Peyer's patch (tissue), 4 donors: Measurements from ENCODE around the gene RAPGEF1.

Source experiments
- POLR2A ChIP-seq, 2 donors: fragments of 450-650 bp; IDR thresholded peaks; one replicate each; pipeline ENCODE4 v1.5.1; 2017; ENCODE audit warnings: antibody characterized with exemption in 2 of 2, mild to moderate bottlenecking in 2 of 2, moderate library complexity in 2 of 2
- TF ChIP-seq, protein P1 (sequence below), 6 experiments: fragments of 450-650 bp in 4 of 6; fragments of 200-600 bp in 2 of 6; sonication (generic) in 1 of 6; IDR thresholded peaks; one replicate each; pipeline ENCODE4 v1.5.1; 2017 to 2019; ENCODE audit warnings: antibody characterized with exemption in 6 of 6, mild to moderate bottlenecking in 3 of 6, moderate library complexity in 1 of 6

DNA sequence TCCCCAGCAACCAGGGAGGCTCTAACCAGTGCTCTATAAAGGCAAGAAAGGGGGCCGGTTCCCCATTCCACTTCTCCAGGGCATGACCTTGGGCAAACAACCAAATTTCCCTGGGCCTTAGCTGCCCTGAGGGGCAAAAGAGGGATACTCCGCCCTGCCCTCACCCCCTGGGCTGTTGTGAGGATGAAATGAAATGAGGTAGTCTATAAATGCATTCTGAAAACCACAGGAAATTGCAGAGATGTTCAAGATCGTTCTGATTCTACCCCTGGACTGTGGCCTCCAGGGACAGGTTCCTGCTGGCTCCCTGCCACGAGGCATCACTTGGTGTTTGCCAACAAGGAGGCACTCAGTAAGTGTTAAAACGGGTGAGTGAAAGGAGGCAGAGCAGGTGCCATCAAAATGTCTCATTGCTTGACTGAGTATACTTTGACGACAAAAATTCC lies 5.7 kb downstream of the RAPGEF1 start:
- TF ChIP-seq, protein P1, sequence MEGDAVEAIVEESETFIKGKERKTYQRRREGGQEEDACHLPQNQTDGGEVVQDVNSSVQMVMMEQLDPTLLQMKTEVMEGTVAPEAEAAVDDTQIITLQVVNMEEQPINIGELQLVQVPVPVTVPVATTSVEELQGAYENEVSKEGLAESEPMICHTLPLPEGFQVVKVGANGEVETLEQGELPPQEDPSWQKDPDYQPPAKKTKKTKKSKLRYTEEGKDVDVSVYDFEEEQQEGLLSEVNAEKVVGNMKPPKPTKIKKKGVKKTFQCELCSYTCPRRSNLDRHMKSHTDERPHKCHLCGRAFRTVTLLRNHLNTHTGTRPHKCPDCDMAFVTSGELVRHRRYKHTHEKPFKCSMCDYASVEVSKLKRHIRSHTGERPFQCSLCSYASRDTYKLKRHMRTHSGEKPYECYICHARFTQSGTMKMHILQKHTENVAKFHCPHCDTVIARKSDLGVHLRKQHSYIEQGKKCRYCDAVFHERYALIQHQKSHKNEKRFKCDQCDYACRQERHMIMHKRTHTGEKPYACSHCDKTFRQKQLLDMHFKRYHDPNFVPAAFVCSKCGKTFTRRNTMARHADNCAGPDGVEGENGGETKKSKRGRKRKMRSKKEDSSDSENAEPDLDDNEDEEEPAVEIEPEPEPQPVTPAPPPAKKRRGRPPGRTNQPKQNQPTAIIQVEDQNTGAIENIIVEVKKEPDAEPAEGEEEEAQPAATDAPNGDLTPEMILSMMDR (IDR thresholded peaks at IDR 0.05), result no peak
- TF ChIP-seq POLR2A (IDR thresholded peaks at IDR 0.05), result peak in 1 of 2 donors; percentile 8
